HG03521 (cell line): ENCODE measurements around the gene ZKSCAN3.
"Not testable (repeated sequence)": the region's sequence is repeated elsewhere in the genome, so short reads cannot be mapped to it uniquely, and the experiment has no call there.

Experiments used
- ATAC-seq: cut with Tn5 transposase; IDR thresholded peaks from one replicate; pipeline ENCODE4 v1.9.1; 2021; ENCODE audit warnings: mild to moderate bottlenecking, moderate library complexity; ENCODE audit not compliant: unreplicated experiment

Gene ZKSCAN3

GRCh38 chr6:28349892-28350737 is at the start of gene ZKSCAN3:
Gene ZKSCAN3 (plus strand): TSS chr6:28349947. CDS start chr6:28359587, 9,640 bp downstream.
- ATAC-seq, result peak; percentile 92

- peak; percentile 85 for ATAC-seq
These were observed 46.2 kb upstream of the ZKSCAN3 start for GRCh38 chr6:28303570-28303969.

- not testable (repeated sequence) for ATAC-seq
These were observed 43.4 kb upstream of the ZKSCAN3 start for GRCh38 chr6:28306363-28306762.

GRCh38 chr6:28311139-28311823 is 38.5 kb upstream of the ZKSCAN3 start:
- ATAC-seq, result no peak

GRCh38 chr6:28312939-28313338 is 36.8 kb upstream of the ZKSCAN3 start:
- no peak for ATAC-seq

GRCh38 chr6:28315628-28316027 is 34.1 kb upstream of the ZKSCAN3 start:
- ATAC-seq, result no peak

GRCh38 chr6:28317866-28318265 is 31.9 kb upstream of the ZKSCAN3 start:
- not testable (repeated sequence) for ATAC-seq

GRCh38 chr6:28322661-28323060 is 27.1 kb upstream of the ZKSCAN3 start:
- no peak for ATAC-seq

GRCh38 chr6:28323813-28324424 is 25.8 kb upstream of the ZKSCAN3 start:
- ATAC-seq, result no peak

- ATAC-seq, result no peak
These were observed 23.3 kb upstream of the ZKSCAN3 start for GRCh38 chr6:28326371-28326948.

GRCh38 chr6:28330041-28330440 is 19.7 kb upstream of the ZKSCAN3 start:
- ATAC-seq, result no peak

- no peak for ATAC-seq
These were observed 16.7 kb upstream of the ZKSCAN3 start for GRCh38 chr6:28333047-28333446.

- no peak for ATAC-seq
These were observed 16.1 kb upstream of the ZKSCAN3 start for GRCh38 chr6:28333599-28334018.

GRCh38 chr6:28334286-28335039 is 15.3 kb upstream of the ZKSCAN3 start:
- ATAC-seq, result no peak

- ATAC-seq, result no peak
These were observed 14.6 kb upstream of the ZKSCAN3 start for GRCh38 chr6:28335040-28335563.

- peak; percentile 89 for ATAC-seq
These were observed 14.0 kb upstream of the ZKSCAN3 start, which contains the start of gene ZSCAN31 for GRCh38 chr6:28335564-28336283. Gene ZSCAN31 (minus strand): TSS chr6:28336148. CDS start chr6:28329683, 6,465 bp downstream.

- no peak for ATAC-seq
These were observed 13.2 kb upstream of the ZKSCAN3 start for GRCh38 chr6:28336284-28337120.

GRCh38 chr6:28337121-28337520 is 12.6 kb upstream of the ZKSCAN3 start:
- ATAC-seq, result no peak
